NCI-H524 (cell line): Measurements from ENCODE around the gene RECK.

Source experiments
- DNase-seq, 2 experiments: peaks; one replicate each; lab custom pipeline; 2025; lab: John Stamatoyannopoulos, UW

Gene RECK

DNA sequence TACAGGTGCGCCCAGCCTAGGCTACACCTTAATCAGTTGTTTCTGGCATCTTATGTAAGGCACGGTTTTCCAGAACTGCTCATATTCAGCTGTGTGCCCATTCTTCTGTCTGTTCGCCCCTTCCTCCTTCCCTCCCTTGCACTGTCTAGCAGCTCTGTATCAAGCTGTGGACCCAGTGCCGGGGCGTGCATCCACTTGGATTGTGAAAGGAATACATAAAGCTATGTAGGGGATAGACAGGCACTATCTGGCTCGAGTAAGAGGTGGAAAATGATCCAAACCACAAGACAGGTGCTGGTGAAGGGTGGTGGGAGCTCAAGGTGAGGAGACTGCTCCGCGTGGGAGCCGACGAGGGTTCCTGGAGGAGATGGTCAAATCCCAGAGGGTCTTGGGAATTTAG, 101.8 kb downstream of the RECK start:
- no peak for DNase-seq

DNA sequence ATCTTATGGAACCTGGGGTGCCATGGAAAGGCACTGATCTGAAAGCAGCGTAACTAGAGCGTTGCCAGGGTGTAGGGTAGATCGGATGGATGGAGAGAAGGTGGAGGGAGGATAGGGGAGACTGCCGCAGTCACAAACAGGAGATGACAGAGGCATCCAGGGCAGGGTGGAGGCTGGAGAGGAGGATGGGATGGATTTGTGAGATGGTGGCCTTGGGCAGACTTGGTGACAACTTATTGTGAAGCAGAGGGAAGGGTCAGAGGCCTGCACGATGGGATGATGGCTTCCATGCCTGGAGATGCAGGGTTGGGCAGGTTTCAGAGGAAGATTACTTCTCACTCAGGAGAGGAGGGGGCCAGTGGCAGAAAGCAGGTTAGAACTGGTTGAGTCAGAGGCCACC, 102.2 kb downstream of the RECK start:
- no peak for DNase-seq

DNA sequence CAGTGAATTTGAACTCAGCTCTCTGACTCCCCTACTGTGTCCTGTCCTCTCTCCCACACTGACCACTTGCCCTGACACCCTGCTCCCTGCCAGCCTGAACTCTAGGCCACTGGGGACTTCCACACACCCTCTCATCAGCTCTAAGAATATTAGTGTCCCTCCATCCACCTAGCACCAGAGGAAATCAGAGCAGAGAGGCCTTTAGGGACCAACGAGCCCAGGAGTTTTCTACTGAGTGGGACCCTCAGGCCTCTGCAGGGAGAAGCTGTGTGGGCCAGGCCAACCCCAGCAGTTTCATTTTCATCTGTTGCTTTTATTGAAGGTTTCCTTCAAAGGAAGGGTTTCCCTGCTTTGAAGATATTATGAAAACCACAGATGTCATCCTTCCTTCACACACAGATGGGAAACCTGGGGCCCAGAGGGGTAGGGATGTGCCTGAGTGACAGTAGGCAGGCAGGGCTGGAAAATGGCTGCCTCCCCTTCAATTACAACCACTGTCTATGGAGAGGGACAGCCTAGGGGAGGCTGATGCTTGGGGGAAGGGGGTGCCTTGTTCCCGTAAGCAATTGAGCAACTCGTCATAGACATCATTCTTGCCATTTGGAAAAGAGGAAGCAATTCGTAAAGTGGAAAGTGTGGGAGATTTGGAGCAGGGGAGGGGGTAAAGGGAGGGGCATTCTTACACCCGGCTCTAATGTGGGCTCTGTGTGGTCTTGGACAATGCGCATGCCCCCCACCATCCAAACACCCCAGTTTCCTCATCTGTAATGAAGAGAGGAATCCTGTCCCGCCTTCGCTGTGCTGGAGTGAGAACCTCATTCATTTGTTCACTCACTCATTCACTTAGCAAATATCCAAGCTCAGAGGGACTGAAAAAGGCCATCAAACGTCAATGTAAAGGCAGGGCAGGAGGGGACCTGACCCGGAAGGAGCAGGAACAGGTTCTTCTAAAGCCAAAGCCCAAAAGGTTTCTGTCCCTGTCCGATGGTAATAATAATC, 103.7 kb downstream of the RECK start:
- no peak for DNase-seq

DNA sequence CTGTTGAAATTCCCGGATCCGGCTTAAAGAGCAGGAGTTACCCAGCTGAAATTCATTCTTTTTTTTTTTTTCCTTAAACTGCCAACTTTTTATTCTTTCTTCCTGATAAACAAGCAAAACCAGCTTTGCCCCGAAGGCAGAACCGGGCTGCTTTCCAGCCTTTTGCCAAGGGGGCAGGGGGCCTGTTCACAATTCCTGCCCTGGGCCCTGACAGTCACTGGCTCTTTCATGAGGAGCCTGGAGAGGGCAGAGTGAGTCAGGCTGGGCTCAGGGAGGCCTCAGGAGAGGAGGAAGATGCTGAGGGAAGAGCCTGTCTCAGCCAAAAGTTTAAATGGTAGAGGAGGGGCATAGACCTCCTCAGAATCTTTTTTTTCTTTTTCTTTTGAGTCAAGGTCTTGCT, 104.6 kb downstream of the RECK start:
- peak in 1 of 2 experiments; percentile 8 for DNase-seq

DNA sequence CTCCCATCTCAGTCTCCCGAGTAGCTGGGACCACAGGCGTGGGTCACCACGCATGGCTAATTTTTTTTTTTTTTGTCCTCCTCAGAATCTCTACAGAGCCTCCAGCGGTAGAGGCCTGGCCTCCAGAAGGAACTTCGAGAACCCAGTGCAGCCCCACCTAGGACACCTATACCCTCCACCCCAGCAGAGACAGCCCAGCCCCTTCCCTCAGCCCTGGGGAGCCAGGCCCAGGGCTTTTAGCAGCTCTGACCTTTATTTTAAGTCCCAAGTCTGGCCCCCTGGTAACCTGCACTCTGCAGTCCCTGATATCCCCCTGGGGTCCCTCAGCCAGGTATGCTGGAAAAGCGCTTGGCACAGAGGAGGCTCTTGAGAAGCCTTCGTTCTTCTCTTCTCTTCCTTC, 105.0 kb downstream of the RECK start:
- no peak for DNase-seq

DNA sequence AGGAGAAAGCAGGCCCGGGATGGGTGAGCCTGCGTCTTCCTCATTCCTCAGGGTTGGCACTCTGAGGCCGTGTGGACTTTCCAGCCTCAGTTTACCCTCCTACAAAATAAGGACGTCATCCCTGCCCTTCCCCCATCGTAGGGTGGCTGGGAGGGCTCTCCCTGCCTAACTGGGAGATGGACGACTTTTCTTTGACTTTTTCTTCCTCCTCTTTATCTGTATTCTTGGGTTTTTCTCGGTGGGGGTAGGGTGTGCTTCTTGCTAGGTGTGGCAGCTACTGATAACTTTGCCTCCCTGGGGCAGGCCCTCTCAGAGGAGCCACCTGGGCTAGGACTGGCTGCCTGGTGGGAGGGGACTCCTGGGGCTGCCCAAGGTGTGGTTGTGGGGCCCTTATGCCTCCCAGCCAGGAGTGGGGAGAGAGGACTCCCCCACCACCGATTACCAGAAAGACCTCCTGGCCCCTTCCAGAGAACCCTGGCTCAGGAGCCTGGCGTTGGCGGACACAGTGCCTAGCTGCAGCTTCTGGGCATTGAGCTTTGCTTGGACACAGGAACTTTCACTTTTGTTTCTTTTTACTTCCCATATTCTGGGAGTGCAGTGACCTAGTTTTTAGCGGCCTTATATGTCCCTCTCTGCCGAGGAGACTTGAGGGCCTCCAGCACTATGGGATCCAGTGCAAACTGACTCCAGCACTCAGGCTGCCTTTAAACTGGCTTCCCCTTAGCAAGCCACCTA, 106.0 kb downstream of the RECK start:
- DNase-seq: no peak

DNA sequence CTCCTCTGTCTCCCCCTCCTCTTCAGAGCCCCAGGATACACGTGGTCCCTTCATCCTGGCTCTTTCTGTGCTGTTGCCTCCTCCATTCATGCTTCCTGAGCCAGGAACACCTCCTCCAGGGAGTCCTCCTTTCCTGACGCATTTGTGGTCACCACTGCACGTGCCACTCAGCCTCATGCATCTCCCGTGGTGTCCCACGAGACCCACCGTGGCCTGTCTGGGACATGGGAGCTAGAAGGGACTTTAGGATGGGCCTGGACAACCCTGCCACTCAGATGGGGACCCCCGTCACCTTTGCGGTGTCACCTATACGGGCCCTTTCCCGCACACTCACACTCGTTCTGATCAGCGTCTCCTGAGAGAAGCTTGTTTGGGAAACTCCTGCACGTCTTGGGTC, 106.5 kb downstream of the RECK start:
- DNase-seq: no peak

DNA sequence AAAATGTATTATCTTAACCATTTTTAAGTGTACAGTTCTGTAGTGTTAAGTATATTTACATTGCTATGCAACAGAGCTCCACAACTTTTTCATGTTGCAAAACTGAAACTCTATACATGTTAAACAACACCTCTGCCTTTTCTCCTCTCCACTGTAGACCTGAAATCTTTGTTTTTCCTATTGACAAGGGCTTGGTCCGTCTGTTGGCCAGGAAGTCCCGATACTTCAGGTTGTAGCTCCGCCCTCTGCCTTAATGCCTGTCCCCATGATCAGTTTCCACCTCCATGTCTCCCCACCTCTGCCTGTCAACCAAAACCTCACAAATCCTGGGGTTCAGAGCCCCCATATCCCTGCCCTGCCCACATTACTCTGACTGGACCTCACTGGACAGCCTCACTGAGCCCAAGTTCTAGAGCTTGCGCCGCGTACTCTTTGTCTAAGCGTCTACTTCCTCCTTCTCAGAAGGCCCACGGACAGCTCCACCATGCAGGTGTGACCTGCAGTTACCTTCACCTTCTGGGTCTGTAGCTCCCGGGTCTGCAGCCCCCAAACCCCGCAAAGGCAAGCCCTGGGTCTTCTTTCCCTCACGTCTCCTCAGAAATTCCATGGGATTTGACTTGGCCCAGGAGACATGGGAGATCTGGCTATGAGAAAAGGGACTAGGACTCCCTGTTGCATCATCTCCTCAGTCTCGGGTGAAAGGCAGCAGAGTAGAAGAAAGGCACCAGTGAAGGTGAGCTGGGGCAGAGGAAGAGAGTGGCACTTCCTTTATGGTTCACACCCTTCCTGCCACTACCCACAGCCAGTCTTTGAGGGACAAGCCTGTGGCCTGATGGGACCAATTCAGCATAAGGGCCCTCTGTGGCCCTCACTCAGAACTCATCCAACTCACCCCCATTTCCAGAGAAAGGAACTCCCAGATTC, 107.9 kb downstream of the RECK start:
- no peak for DNase-seq

DNA sequence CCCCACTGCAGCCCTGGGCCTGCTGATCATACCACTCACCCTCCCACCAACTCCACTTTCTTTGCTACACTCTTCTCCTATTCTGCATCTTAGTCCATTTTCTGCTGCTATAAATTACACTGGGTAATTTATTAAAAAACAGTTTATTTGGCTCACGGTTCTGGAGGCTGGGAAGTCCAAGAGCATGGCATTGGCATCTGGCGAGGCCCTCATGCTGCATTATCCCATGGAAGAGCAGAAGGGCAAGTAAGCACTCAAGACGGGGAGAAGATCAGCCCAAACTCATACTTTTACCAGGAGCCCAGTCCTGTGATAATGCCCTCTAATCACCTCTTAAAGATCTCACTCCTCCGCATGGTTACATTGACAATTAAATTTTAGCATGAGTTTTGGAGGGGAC, 109.3 kb downstream of the RECK start:
- DNase-seq: no peak

DNA sequence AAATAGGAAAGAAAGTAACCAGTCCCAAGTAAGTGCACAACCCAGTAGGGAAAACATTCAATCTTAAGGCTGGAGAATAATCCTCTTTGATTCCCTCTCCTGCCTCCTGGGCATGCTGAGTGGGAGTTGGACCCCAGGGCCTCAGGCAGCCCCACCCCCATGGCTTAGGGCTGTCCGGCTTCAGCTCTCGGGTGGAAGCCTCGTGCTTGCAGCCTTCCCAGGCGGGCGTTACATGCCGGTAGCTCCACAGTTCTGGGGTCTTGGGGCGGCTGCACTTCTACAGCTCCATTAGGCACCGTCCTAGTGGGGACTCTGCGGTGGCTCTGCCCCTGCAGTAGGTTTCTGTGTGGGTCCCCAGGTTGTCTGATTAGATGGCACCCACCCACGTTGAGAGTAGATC, 109.9 kb downstream of the RECK start:
- no peak for DNase-seq

DNA sequence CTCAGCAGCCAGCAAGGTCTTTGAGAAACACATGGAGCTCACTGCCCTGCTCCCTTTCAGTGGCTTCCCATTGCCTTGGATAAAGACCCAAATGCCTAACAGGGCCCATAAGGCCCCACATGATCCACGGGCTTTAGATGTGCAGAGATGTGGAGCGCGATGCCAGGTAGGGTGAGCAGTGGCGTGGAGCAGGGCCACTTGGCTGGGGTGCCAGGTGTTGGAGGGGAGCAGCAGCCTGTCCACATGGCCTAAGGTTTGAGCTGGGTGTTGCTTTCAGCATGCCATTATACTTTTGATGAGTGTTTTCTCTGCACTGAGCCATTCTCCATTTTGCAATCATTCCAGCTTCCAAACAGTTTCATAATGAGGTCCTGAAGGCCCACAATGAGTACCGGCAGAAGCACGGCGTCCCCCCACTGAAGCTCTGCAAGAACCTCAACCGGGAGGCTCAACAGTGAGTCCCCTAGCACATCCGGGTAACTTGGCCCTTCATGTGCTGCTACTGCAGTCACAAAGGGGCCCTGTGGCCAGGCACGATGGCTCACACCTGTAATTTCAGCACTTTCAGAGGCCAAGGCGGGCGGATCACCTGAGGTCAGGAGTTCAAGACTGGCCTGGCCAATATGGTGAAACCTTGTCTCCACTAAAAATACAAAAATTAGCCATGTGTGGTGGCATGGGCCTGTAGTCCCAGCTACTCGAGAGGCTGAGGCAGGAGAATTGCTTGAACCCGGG, 110.9 kb downstream of the RECK start:
- DNase-seq: no peak

DNA sequence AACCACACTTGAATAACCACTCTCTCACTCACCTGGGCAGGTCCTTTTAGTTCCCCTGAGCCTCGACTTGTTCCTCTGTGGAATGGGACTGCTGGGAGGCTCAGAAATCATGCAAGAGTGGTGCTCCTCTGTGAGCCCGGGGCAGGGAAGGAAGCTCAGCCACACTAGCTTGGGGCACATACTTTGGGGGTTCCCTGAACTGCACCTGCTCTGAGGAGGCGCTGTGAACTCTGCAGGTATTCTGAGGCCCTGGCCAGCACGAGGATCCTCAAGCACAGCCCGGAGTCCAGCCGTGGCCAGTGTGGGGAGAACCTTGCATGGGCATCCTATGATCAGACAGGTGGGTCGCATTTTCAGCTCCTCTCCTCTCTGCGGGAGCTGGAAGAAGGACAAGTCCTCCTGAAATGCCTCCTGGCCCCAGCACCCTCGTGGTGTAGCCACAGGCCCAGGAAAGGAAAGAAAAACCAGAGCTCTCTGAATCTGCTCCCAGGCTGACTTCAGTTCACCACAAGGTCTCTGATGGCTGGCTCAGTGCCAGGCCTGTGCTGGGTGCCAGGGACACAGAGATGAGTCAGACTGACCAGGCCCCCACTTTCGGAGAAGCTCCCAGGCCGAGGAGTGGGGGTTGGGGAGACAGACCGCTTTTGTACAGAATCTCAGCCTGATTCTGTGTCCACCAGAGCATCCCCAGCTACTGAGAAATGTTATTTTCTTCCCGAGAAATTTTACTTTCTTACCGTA, 111.8 kb downstream of the RECK start:
- no peak for DNase-seq

DNA sequence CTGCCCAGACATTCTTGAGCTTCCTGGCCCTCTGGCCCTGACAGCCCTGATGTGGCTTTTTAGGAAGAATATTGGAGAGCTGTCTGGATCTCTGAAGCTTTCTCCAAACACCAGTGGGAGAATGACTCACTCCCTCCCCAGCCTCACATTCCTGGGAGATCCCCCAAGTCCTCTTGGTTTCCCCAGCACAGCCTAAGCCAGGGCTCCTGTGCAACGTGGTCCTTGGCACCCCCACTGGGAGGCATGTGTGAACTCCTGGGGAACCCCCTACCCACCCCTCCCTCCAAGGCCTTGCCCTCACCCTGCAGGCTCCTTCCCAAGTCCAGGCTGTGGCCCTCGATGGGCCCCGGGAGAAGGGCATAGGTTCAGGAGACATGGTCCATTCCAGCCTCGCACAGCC, 112.5 kb downstream of the RECK start:
- no peak for DNase-seq

DNA sequence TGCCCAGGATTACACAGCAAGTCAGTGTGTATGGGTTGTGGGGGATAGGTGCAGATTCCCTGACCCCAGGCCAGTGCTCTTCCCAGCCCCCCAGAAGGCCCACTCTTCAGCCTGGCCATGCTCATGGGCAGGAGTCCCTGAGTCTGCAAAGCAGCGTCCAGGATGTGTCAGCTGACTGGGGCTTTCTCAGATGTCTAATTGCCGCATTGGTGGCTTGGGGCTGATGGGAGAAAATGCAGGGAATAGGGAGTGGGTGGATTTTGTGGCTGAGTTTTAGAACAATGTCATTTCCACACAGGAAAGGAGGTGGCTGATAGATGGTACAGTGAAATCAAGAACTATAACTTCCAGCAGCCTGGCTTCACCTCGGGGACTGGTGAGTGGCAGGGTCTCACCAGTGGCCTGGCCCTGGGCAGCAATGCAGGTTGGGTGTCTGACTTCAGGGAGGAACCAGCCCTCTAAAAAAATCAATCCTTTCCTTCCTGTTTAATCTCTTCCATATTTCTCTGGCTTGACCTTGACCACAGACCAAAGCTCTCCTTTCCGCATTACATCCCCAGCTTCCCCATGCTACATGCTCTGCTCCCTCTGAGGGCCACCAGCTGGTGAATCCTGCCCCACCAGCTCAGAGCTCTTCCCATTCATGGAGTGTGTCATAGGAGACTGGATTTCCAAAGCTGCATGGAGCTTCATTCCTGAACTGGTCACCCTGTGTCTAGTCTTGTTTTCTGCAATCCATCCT, 114.0 kb downstream of the RECK start:
- DNase-seq: no peak

DNA sequence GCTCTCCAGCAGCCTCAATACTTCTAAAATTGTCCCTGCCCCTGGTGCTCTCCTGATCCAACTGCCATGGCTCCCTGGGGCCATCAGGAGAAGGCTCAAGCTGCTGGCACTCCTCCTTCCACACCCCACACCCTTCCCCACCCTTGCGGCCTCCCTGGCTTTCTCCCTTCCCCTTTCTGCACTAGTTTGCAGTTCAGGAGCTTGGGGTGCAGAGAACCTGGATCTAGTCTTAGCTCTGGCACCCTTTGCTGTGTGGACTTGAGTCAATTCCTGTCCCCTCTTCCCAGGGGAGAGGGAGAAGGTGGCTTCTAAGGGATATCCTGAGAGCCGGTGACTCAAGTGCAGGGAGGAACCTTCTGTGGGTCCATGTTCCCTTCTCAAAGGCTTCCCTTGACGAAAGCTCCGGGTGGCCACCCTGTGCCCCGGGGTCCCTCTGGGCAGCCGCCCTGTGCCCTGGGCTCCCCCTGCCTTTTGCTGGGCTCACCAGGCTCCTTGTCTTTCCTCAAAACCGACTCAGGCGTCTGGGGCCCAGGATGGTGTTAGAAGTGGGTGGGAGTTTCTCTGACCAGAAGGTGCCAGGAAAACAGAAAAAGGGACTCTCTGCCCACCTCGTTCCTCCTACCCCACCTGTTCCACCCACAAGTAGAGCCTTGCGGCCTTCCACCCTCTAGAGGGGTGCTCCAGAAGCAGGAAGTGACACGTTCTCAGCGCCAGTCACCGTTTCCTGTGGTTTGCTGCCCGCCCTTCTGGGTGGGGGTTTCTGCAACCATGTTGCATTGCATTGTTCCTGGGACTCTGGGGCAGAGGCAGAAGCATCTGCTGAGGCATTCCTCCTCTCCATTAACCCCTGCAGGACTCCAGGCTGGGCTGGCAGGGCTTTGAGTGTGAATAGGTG, 114.8 kb downstream of the RECK start:
- DNase-seq: no peak

DNA sequence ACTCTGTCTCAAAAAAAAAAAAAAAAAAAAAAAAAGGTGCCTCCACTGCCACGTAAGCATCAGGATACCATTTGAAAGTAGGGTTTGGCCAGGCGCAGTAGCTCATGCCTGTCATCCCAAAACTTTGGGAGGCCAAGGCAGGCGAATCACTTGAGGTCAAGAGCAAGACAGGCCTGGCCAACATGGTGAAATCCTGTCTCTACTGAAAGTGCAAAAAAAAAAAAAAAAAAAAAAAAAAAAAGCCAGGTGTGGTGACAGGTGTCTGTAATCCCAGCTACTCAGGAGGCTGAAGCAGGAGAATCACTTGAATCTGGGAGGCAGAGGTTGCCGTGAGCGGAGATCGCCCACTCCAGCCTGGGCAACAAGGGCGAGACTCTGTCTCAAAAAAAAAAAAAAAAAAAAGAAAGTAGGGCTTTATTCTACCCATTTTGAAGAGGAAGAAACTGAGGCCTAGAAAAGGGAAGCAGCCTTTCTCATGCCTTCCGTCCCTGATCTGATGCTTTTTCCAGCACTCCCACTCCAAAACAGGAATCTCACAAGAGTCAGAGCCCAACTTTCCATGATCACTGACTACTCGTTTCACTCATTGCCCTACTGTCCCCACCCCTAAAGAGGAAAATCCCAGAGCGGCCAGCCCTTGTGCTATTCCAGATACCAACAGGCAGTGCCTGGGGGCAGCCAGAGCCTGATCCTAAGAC, 116.2 kb downstream of the RECK start:
- no peak for DNase-seq

DNA sequence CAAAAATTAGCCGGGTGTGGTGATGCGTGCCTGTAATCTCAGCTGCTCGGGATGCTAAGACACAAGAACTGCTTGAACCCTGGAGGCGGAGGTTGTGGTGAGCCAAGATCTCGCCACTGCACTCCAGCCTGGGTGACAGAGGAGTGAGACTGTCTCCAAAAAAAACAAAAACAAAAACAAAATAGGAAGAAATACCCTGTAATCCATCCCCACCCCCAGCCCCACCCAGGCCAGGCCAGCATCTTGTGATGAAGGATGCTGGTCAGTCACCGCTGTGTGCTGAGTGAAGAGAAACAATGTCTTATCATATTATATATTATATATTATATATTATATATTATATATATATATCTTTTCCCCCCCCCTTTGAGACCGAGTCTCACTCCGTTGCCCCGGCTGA, 117.0 kb downstream of the RECK start:
- no peak for DNase-seq

DNA sequence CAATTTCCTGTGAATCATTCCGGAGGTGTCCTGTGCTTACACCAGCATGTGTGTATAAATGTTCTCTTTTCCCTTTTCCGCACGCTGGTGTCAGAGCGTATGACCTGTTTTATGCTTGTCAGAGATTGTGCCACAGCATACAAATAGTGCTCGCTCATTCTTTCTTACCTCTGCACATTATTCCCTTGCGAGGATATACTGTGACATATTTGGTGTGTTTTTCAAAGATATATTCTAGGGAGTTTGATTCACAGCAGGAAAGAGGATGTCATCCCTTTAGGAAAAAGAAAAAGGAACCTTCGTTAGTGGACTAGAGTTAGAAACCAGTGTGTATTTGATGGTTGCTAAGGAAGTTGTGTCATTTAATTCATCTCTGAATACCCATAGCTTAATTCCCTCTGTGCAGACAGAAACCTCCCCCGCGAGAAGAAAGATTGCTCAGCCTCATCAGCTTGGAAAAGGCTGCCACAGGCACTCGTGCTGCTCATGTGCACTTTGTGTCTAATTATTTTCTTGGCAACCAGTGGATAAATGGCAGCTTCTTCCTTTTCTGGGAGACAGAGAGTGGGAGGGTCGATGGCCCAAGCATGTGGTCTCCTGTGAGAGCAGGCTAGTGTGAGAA, 117.7 kb downstream of the RECK start:
- no peak for DNase-seq
